ENCODE measurements around the gene DNAAF5.
"Not testable (repeated sequence)": the region's sequence is repeated elsewhere in the genome, so short reads cannot be mapped to it uniquely, and the experiment has no call there.

Gene DNAAF5

GRCh38 chr7:782718-783449 lies 56.4 kb downstream of the DNAAF5 start:
- no peak for DNase-seq (ENCODE audit: low spot score)

GRCh38 chr7:783556-784490 lies 57.3 kb downstream of the DNAAF5 start:
- no peak for DNase-seq (ENCODE audit: low spot score)

- no peak for DNase-seq (ENCODE audit: low spot score)
Observed at GRCh38 chr7:784971-785370, 58.5 kb downstream of the DNAAF5 start.

- no peak for DNase-seq (ENCODE audit: low spot score)
Observed at GRCh38 chr7:785416-785815, 58.9 kb downstream of the DNAAF5 start.

- DNase-seq (ENCODE audit: low spot score) = peak; percentile 59
Observed at GRCh38 chr7:786472-787255, 60.2 kb downstream of the DNAAF5 start.

GRCh38 chr7:787332-788240 lies 61.1 kb downstream of the DNAAF5 start:
- no peak for DNase-seq (ENCODE audit: low spot score)

- no peak for DNase-seq (ENCODE audit: low spot score)
Observed at GRCh38 chr7:791519-791918, 65.0 kb downstream of the DNAAF5 start.

GRCh38 chr7:794207-794606 lies 67.7 kb downstream of the DNAAF5 start:
- DNase-seq (ENCODE audit: low spot score) = no peak

- no peak for DNase-seq (ENCODE audit: low spot score)
Observed at GRCh38 chr7:794671-795329, 68.3 kb downstream of the DNAAF5 start.

- DNase-seq (ENCODE audit: low spot score) = not testable (repeated sequence)
Observed at GRCh38 chr7:796434-797169, 70.1 kb downstream of the DNAAF5 start.

- no peak for DNase-seq (ENCODE audit: low spot score)
Observed at GRCh38 chr7:798921-799470, 72.5 kb downstream of the DNAAF5 start.

GRCh38 chr7:800692-801091 lies 74.2 kb downstream of the DNAAF5 start:
- DNase-seq (ENCODE audit: low spot score) = no peak

- not testable (repeated sequence) for DNase-seq (ENCODE audit: low spot score)
Observed at GRCh38 chr7:801351-801750, 74.9 kb downstream of the DNAAF5 start.

GRCh38 chr7:801940-802381 lies 75.5 kb downstream of the DNAAF5 start:
- no peak for DNase-seq (ENCODE audit: low spot score)

- no peak for DNase-seq (ENCODE audit: low spot score)
Observed at GRCh38 chr7:802500-803242, 76.2 kb downstream of the DNAAF5 start.

- no peak for DNase-seq (ENCODE audit: low spot score)
Observed at GRCh38 chr7:803243-803635, 76.7 kb downstream of the DNAAF5 start.

- not testable (repeated sequence) for DNase-seq (ENCODE audit: low spot score)
Observed at GRCh38 chr7:803796-804195, 77.3 kb downstream of the DNAAF5 start.

- no peak for DNase-seq (ENCODE audit: low spot score)
Observed at GRCh38 chr7:805261-805660, 78.8 kb downstream of the DNAAF5 start.
